ENCODE measurements around the gene CDC26.

CDC26 gene

DNA sequence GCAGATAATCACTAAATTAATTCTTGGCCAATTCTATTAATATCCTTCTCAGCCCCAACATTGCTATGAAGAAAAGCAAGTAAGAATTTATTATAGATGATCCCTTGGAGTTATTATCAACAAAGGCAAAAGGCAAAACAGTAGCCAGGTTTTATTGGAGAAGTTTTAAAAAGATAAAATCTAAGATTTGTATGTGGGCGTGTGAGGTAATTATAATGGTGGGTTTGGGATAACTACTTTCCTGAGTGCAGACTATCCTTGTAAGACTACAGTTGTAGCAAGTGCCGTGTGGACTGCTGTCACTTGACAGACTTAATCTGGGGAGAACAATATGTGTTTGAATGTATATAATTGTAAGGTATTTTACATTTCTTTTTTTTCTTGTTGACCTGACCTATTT lies 30.8 kb downstream of the CDC26 start:
- no peaks in the 10 kb centered on the region for H3K9me2 ChIP-seq (ENCODE audit: low read depth, low read length)
- no peaks in the 10 kb centered on the region for H3K79me2 ChIP-seq (ENCODE audit: insufficient read depth, low read length)
- no peaks in the 10 kb centered on the region for H3K9me3 ChIP-seq (ENCODE audit: low read length)
- H2AFZ ChIP-seq (ENCODE audit: low read length), result no peak overlapping the region
- TF ChIP-seq, protein P1, sequence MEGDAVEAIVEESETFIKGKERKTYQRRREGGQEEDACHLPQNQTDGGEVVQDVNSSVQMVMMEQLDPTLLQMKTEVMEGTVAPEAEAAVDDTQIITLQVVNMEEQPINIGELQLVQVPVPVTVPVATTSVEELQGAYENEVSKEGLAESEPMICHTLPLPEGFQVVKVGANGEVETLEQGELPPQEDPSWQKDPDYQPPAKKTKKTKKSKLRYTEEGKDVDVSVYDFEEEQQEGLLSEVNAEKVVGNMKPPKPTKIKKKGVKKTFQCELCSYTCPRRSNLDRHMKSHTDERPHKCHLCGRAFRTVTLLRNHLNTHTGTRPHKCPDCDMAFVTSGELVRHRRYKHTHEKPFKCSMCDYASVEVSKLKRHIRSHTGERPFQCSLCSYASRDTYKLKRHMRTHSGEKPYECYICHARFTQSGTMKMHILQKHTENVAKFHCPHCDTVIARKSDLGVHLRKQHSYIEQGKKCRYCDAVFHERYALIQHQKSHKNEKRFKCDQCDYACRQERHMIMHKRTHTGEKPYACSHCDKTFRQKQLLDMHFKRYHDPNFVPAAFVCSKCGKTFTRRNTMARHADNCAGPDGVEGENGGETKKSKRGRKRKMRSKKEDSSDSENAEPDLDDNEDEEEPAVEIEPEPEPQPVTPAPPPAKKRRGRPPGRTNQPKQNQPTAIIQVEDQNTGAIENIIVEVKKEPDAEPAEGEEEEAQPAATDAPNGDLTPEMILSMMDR (IDR thresholded peaks at IDR 0.05; ENCODE audit: low read length), result no peak
- TF ChIP-seq EZH2 (IDR thresholded peaks at IDR 0.05; ENCODE audit: borderline replicate concordance, low read length), result no peak
- no peaks in the 10 kb centered on the region for H3K27me3 ChIP-seq (ENCODE audit: insufficient read depth, low read length)
- no peaks in the 10 kb centered on the region for H3K36me3 ChIP-seq (ENCODE audit: insufficient read depth, low read length)
- no peaks in the 10 kb centered on the region for H4K20me1 ChIP-seq (ENCODE audit: insufficient read depth, low read length)
- peaks cover 6% of the 10 kb centered on the region for H3K4me1 ChIP-seq (ENCODE audit: insufficient read depth, low read length, severe bottlenecking)
- H3K4me2 ChIP-seq (ENCODE audit: low read length), result no peak overlapping the region
- no peak overlapping the region for H3K9ac ChIP-seq (ENCODE audit: low read length)
- H3F3A ChIP-seq (ENCODE audit: insufficient read depth, low read length), result no peaks in the 10 kb centered on the region
- no peak overlapping the region for H3K27ac ChIP-seq (ENCODE audit: low read depth, low read length, poor library complexity, severe bottlenecking)
- no peak overlapping the region for H3K4me3 ChIP-seq (ENCODE audit: low read depth, low read length, poor library complexity, severe bottlenecking)

DNA sequence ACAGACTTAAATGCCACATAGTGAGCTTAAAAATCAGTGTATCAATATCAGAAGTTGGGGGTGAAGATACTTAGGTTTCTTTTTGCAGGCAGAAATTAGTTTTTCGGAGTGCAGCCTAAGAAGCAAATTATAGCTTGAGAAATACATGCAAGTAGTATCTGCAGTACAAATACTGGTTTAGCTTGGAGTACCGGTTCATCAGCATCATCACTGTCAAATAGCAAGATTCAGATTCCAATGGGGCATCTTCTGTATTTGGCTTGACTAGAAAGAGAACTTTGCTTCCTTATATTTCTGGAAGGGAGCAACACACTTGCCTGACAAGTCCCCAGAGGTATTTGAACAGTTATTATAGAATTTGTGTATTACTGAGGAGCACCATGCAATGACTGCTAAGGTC lies 34.2 kb downstream of the CDC26 start:
- Histone ChIP-seq H3K9ac (ENCODE audit: low read length) (no peak overlapping the region), H3F3A (ENCODE audit: insufficient read depth, low read length) (no peaks in the 10 kb centered on the region), H3K9me2 (ENCODE audit: low read depth, low read length) (no peaks in the 10 kb centered on the region), H3K4me3 (ENCODE audit: low read depth, low read length, poor library complexity, severe bottlenecking) (no peak overlapping the region), H2AFZ (ENCODE audit: low read length) (no peak overlapping the region), H3K27me3 (ENCODE audit: insufficient read depth, low read length) (no peaks in the 10 kb centered on the region), H3K36me3 (ENCODE audit: insufficient read depth, low read length) (no peaks in the 10 kb centered on the region), H3K4me1 (ENCODE audit: insufficient read depth, low read length, severe bottlenecking) (peaks cover 6% of the 10 kb centered on the region), H3K27ac (ENCODE audit: low read depth, low read length, poor library complexity, severe bottlenecking) (no peak overlapping the region), H3K4me2 (ENCODE audit: low read length) (no peak overlapping the region), H4K20me1 (ENCODE audit: insufficient read depth, low read length) (no peaks in the 10 kb centered on the region), H3K79me2 (ENCODE audit: insufficient read depth, low read length) (no peaks in the 10 kb centered on the region), H3K9me3 (ENCODE audit: low read length) (no peaks in the 10 kb centered on the region)
- TF ChIP-seq EZH2 (IDR thresholded peaks at IDR 0.05; ENCODE audit: borderline replicate concordance, low read length), result no peak
- TF ChIP-seq, protein P1 (IDR thresholded peaks at IDR 0.05; ENCODE audit: low read length), result no peak

DNA sequence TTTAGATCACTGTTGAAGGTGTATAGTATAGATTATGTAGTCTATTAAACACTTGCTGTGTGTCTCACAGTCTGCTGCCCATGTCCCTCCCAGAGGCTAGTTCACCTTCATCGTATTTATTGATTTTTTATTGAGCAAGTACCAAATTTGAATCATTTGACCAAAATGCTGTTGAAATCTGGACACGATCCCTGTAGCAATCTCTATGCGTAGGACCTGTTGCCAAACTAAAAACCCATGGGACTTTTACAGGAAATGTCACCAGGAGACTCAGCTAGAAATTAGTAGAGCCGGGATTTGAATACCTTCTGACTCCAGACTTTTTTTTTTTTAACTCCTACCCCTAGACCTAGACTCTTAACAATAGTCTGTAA lies 36.5 kb downstream of the CDC26 start:
- no peak overlapping the region for H2AFZ ChIP-seq (ENCODE audit: low read length)
- no peaks in the 10 kb centered on the region for H3K36me3 ChIP-seq (ENCODE audit: insufficient read depth, low read length)
- H3K79me2 ChIP-seq (ENCODE audit: insufficient read depth, low read length), result no peaks in the 10 kb centered on the region
- H4K20me1 ChIP-seq (ENCODE audit: insufficient read depth, low read length), result no peaks in the 10 kb centered on the region
- H3K27me3 ChIP-seq (ENCODE audit: insufficient read depth, low read length), result no peaks in the 10 kb centered on the region
- H3K4me1 ChIP-seq (ENCODE audit: insufficient read depth, low read length, severe bottlenecking), result no peaks in the 10 kb centered on the region
- H3K9ac ChIP-seq (ENCODE audit: low read length), result no peak overlapping the region
- no peak overlapping the region for H3K27ac ChIP-seq (ENCODE audit: low read depth, low read length, poor library complexity, severe bottlenecking)
- no peak overlapping the region for H3K4me2 ChIP-seq (ENCODE audit: low read length)
- no peaks in the 10 kb centered on the region for H3K9me2 ChIP-seq (ENCODE audit: low read depth, low read length)
- TF ChIP-seq, protein P1 (IDR thresholded peaks at IDR 0.05; ENCODE audit: low read length), result no peak
- no peak for TF ChIP-seq EZH2 (IDR thresholded peaks at IDR 0.05; ENCODE audit: borderline replicate concordance, low read length)
- H3F3A ChIP-seq (ENCODE audit: insufficient read depth, low read length), result no peaks in the 10 kb centered on the region
- no peaks in the 10 kb centered on the region for H3K9me3 ChIP-seq (ENCODE audit: low read length)
- H3K4me3 ChIP-seq (ENCODE audit: low read depth, low read length, poor library complexity, severe bottlenecking), result no peak overlapping the region

Data from OCI-LY1 (cell line).